Type B pancreatic cell (in vitro differentiated cells): ENCODE data around the gene SLC27A2. TPM values are rescaled to one million over a fixed set of nuclear protein-coding genes. Genes with fewer than 3 reads are reported as not detected.
A peak's percentile ranks its signal among the peaks of the same experiment; 100 is the strongest.

Experiments used
- DNase-seq: peaks from one replicate; pipeline ENCODE4 v3.0.0; 2021; ENCODE audit warnings: mixed read lengths; ENCODE audit not compliant: unreplicated experiment; ENCODE audit errors: extremely low spot score
- H3K27ac Mint-ChIP-seq: 2 replicates; pipeline ENCODE4 v1.8.0; 2021; ENCODE audit warnings: mild to moderate bottlenecking, mixed read lengths
- H3K27me3 Mint-ChIP-seq: 2 replicates; pipeline ENCODE4 v1.8.0; 2021; ENCODE audit warnings: mixed read lengths
- H3K36me3 Mint-ChIP-seq: 2 replicates; pipeline ENCODE4 v1.8.0; 2021; ENCODE audit warnings: mixed read lengths
- H3K4me1 Mint-ChIP-seq: one replicate; pipeline ENCODE4 v1.8.0; 2021; ENCODE audit warnings: mixed read lengths; ENCODE audit not compliant: unreplicated experiment
- H3K4me3 Mint-ChIP-seq: 2 replicates; pipeline ENCODE4 v1.8.0; 2021; ENCODE audit warnings: mild to moderate bottlenecking, mixed read lengths
- H3K9me3 Mint-ChIP-seq: 2 replicates; pipeline ENCODE4 v1.8.0; 2021; ENCODE audit warnings: mixed read lengths
- CTCF ChIP-seq: fragments of 200-600 bp; sonication (generic); conservative IDR thresholded peaks from 2 replicates; pipeline ENCODE4 v1.5.0; 2021; ENCODE audit warnings: antibody characterized with exemption, mild to moderate bottlenecking
- total RNA-seq: library from RNA; stranded (reverse); gene quantifications from 2 replicates; pipeline ENCODE4 v1.2.1, GENCODE V29; 2021; ENCODE audit warnings: low replicate concordance

The SLC27A2 gene
- total RNA-seq, 1 donor from 2014 or later: 5.9 TPM

- no peak for DNase-seq
- Mint-ChIP-seq H3K27ac (no peak overlapping the region), H3K4me3 (no peak overlapping the region), H3K4me1 (peaks cover 11% of the 10 kb centered on the region), H3K27me3 (no peaks in the 10 kb centered on the region), H3K9me3 (no peaks in the 10 kb centered on the region), H3K36me3 (no peaks in the 10 kb centered on the region)
- TF ChIP-seq CTCF: peak; percentile 45
These were observed 43.6 kb upstream of the SLC27A2 start for GRCh38 chr15:50138391-50138790.

GRCh38 chr15:50140098-50140497, 41.9 kb upstream of the SLC27A2 start:
- no peak for DNase-seq
- Mint-ChIP-seq H3K27ac (no peak overlapping the region), H3K9me3 (no peaks in the 10 kb centered on the region), H3K27me3 (no peaks in the 10 kb centered on the region), H3K4me1 (peaks cover 12% of the 10 kb centered on the region), H3K4me3 (no peak overlapping the region), H3K36me3 (no peaks in the 10 kb centered on the region)
- no peak for TF ChIP-seq CTCF

- H3K4me1 Mint-ChIP-seq: peaks cover 11% of the 10 kb centered on the region
- H3K9me3 Mint-ChIP-seq: no peaks in the 10 kb centered on the region
- H3K4me3 Mint-ChIP-seq: no peak overlapping the region
- no peak overlapping the region for H3K27ac Mint-ChIP-seq
- no peak for DNase-seq
- no peaks in the 10 kb centered on the region for H3K27me3 Mint-ChIP-seq
- TF ChIP-seq CTCF: no peak
- no peaks in the 10 kb centered on the region for H3K36me3 Mint-ChIP-seq
These were observed 41.0 kb upstream of the SLC27A2 start for GRCh38 chr15:50140983-50141382.

GRCh38 chr15:50141856-50142255, 40.1 kb upstream of the SLC27A2 start:
- Mint-ChIP-seq H3K9me3 (no peaks in the 10 kb centered on the region), H3K36me3 (no peaks in the 10 kb centered on the region), H3K27ac (no peak overlapping the region), H3K27me3 (no peaks in the 10 kb centered on the region), H3K4me3 (no peak overlapping the region), H3K4me1 (peaks cover 13% of the 10 kb centered on the region)
- no peak for DNase-seq
- no peak for TF ChIP-seq CTCF

GRCh38 chr15:50143255-50143860, 38.6 kb upstream of the SLC27A2 start:
- Mint-ChIP-seq H3K4me3 (no peak overlapping the region), H3K27ac (no peak overlapping the region), H3K4me1 (peaks cover 13% of the 10 kb centered on the region), H3K9me3 (no peaks in the 10 kb centered on the region), H3K36me3 (no peaks in the 10 kb centered on the region), H3K27me3 (no peaks in the 10 kb centered on the region)
- TF ChIP-seq CTCF: no peak
- no peak for DNase-seq
